Hematopoietic multipotent progenitor cell treated with erythropoietin and hydrocortisone succinate and interleukin-3 and kit ligand, for 8 days (in vitro differentiated cells): ENCODE data around the gene RBCK1.
"Not testable (repeated sequence)": the region's sequence is repeated elsewhere in the genome, so short reads cannot be mapped to it uniquely, and the experiment has no call there.

Source experiments
- DNase-seq: peaks from one replicate; pipeline ENCODE4 v3.0.0-alpha.2; 2015

Gene RBCK1

GRCh38 chr20:475463-476357, 67.6 kb downstream of the RBCK1 start:
- no peak for DNase-seq

GRCh38 chr20:476561-477249, 68.6 kb downstream of the RBCK1 start:
- DNase-seq = not testable (repeated sequence)

- no peak for DNase-seq
Measured at GRCh38 chr20:478010-478948, 70.2 kb downstream of the RBCK1 start.

GRCh38 chr20:478949-479429, 70.9 kb downstream of the RBCK1 start:
- peak; percentile 83 for DNase-seq

GRCh38 chr20:479487-479886, 71.4 kb downstream of the RBCK1 start:
- DNase-seq = no peak

GRCh38 chr20:480044-480443, 71.9 kb downstream of the RBCK1 start:
- no peak for DNase-seq

GRCh38 chr20:481167-481566, 73.1 kb downstream of the RBCK1 start:
- no peak for DNase-seq
